ENCODE measurements around the gene C16orf74.

The C16orf74 gene

GRCh38 chr16:85746460-85747215 is 4.3 kb downstream of the C16orf74 start:
- no peak for DNase-seq

- no peak for DNase-seq
These were observed 11.8 kb downstream of the C16orf74 start for GRCh38 chr16:85738923-85739715.

- no peak for DNase-seq
These were observed 14.0 kb downstream of the C16orf74 start for GRCh38 chr16:85736921-85737320.

GRCh38 chr16:85735946-85736345 is 14.9 kb downstream of the C16orf74 start:
- DNase-seq: no peak

GRCh38 chr16:85735225-85735635 is 15.7 kb downstream of the C16orf74 start:
- DNase-seq: no peak

- no peak for DNase-seq
These were observed 16.4 kb downstream of the C16orf74 start for GRCh38 chr16:85734311-85735017.

- DNase-seq: no peak
These were observed 17.1 kb downstream of the C16orf74 start for GRCh38 chr16:85733839-85734170.

GRCh38 chr16:85733155-85733838 is 17.6 kb downstream of the C16orf74 start:
- DNase-seq: no peak

GRCh38 chr16:85731179-85731578 is 19.7 kb downstream of the C16orf74 start:
- no peak for DNase-seq

GRCh38 chr16:85730186-85730465 is 20.8 kb downstream of the C16orf74 start:
- DNase-seq: no peak

GRCh38 chr16:85729452-85730185 is 21.3 kb downstream of the C16orf74 start:
- DNase-seq: no peak

- DNase-seq: no peak
These were observed 22.0 kb downstream of the C16orf74 start for GRCh38 chr16:85728879-85729278.

- no peak for DNase-seq
These were observed 26.0 kb downstream of the C16orf74 start for GRCh38 chr16:85724936-85725335.

GRCh38 chr16:85724126-85724879 is 26.6 kb downstream of the C16orf74 start:
- no peak for DNase-seq

- DNase-seq: peak in 1 of 2 experiments; percentile 30
These were observed 28.6 kb downstream of the C16orf74 start for GRCh38 chr16:85722128-85722893.

- no peak for DNase-seq
These were observed 30.6 kb downstream of the C16orf74 start for GRCh38 chr16:85720302-85720637.

- no peak for DNase-seq
These were observed 31.1 kb downstream of the C16orf74 start for GRCh38 chr16:85719605-85720301.

- peak; percentile 2 to 48 for DNase-seq
These were observed 32.2 kb downstream of the C16orf74 start for GRCh38 chr16:85718682-85719081.

- DNase-seq: no peak
These were observed 32.8 kb downstream of the C16orf74 start for GRCh38 chr16:85718153-85718477.

GRCh38 chr16:85717393-85718152 is 33.3 kb downstream of the C16orf74 start:
- DNase-seq: peak; percentile 15 to 84
